ENCODE measurements around the gene PTPRM. TPM values are rescaled to one million over a fixed set of nuclear protein-coding genes. Genes with fewer than 3 reads are reported as not detected.

The PTPRM gene
- polyA plus RNA-seq, 1 donor (not counting 4 experiments of a cell fraction or from before 2014, with no cell fraction given) = 54.5 TPM

- Histone ChIP-seq H3K27me3 (ENCODE audit: control insufficient read depth, extremely low read depth, insufficient read depth, low read length) (no peaks in the 10 kb centered on the region), H3K9ac (ENCODE audit: control insufficient read depth, extremely low read depth, insufficient read depth, low read length) (no peak overlapping the region), H3K4me1 (ENCODE audit: control insufficient read depth, extremely low read depth, insufficient read depth, low read length) (peaks cover 2% of the 10 kb centered on the region), H3K9me1 (ENCODE audit: control insufficient read depth, extremely low read depth, insufficient read depth, low read length) (no peaks in the 10 kb centered on the region), H4K20me1 (ENCODE audit: control insufficient read depth, extremely low read depth, insufficient read depth, low read length) (no peaks in the 10 kb centered on the region), H3K9me3 (ENCODE audit: control insufficient read depth, low read depth, low read length) (no peaks in the 10 kb centered on the region), H3K79me2 (ENCODE audit: control insufficient read depth, insufficient read depth, low read length) (no peaks in the 10 kb centered on the region), H3K4me3 (ENCODE audit: control insufficient read depth in 2 of 3, extremely low read depth in 1 of 3, insufficient read depth in 2 of 3, low read depth in 1 of 3, low read length in 3 of 3) (no peak overlapping the region), H3K4me2 (ENCODE audit: control insufficient read depth, extremely low read depth, insufficient read depth, low read depth, low read length) (no peak overlapping the region), H2AFZ (ENCODE audit: control insufficient read depth, low read length) (no peak overlapping the region), H3K27ac (ENCODE audit: control insufficient read depth, insufficient read depth, low read length) (no peak overlapping the region), H3K36me3 (ENCODE audit: control insufficient read depth in 2 of 2, extremely low read depth in 1 of 2, insufficient read depth in 2 of 2, low read length in 2 of 2) (no peaks in the 10 kb centered on the region)
- no peak for FAIRE-seq
- dilution Hi-C loops (cut with MboI; ENCODE audit: extremely low pct_ligation_motif_present, low sequenced_read_pairs) = no loop called here
- no peak for DNase-seq (ENCODE audit: low read depth, low spot score)
- no peak for TF ChIP-seq CTCF (optimal IDR thresholded peaks at IDR 0.05 in 1 of 3, IDR thresholded peaks at IDR 0.05 in 1 of 3, conservative IDR thresholded peaks at IDR 0.05 in 1 of 3; ENCODE audit: extremely low read depth in 1 of 3, insufficient read depth in 2 of 3, low read length in 3 of 3)
- TF ChIP-seq EZH2 (IDR thresholded peaks at IDR 0.05; ENCODE audit: low read length) = no peak
Measured at GRCh38 chr18:7878265-7879211, 311.4 kb downstream of the PTPRM start.

GRCh38 chr18:7879717-7880116, 312.6 kb downstream of the PTPRM start:
- Histone ChIP-seq H3K9me3 (ENCODE audit: control insufficient read depth, low read depth, low read length) (no peaks in the 10 kb centered on the region), H3K79me2 (ENCODE audit: control insufficient read depth, insufficient read depth, low read length) (no peaks in the 10 kb centered on the region), H2AFZ (ENCODE audit: control insufficient read depth, low read length) (no peak overlapping the region), H3K4me1 (ENCODE audit: control insufficient read depth, extremely low read depth, insufficient read depth, low read length) (peaks cover 2% of the 10 kb centered on the region), H3K4me2 (ENCODE audit: control insufficient read depth, extremely low read depth, insufficient read depth, low read depth, low read length) (no peak overlapping the region), H3K4me3 (ENCODE audit: control insufficient read depth in 2 of 3, extremely low read depth in 1 of 3, insufficient read depth in 2 of 3, low read depth in 1 of 3, low read length in 3 of 3) (no peak overlapping the region), H3K9ac (ENCODE audit: control insufficient read depth, extremely low read depth, insufficient read depth, low read length) (no peak overlapping the region), H4K20me1 (ENCODE audit: control insufficient read depth, extremely low read depth, insufficient read depth, low read length) (no peaks in the 10 kb centered on the region), H3K9me1 (ENCODE audit: control insufficient read depth, extremely low read depth, insufficient read depth, low read length) (no peaks in the 10 kb centered on the region), H3K27me3 (ENCODE audit: control insufficient read depth, extremely low read depth, insufficient read depth, low read length) (no peaks in the 10 kb centered on the region), H3K36me3 (ENCODE audit: control insufficient read depth in 2 of 2, extremely low read depth in 1 of 2, insufficient read depth in 2 of 2, low read length in 2 of 2) (no peaks in the 10 kb centered on the region), H3K27ac (ENCODE audit: control insufficient read depth, insufficient read depth, low read length) (no peak overlapping the region)
- TF ChIP-seq CTCF (optimal IDR thresholded peaks at IDR 0.05 in 1 of 3, IDR thresholded peaks at IDR 0.05 in 1 of 3, conservative IDR thresholded peaks at IDR 0.05 in 1 of 3; ENCODE audit: extremely low read depth in 1 of 3, insufficient read depth in 2 of 3, low read length in 3 of 3) (no peak), EZH2 (IDR thresholded peaks at IDR 0.05; ENCODE audit: low read length) (no peak)
- DNase-seq (ENCODE audit: low read depth, low spot score) (no peak), FAIRE-seq (no peak)
- dilution Hi-C loops (cut with MboI; ENCODE audit: extremely low pct_ligation_motif_present, low sequenced_read_pairs) = no loop called here
